ENCODE results near the gene SLC9A8. TPM values are rescaled to one million over a fixed set of nuclear protein-coding genes. Genes with fewer than 3 reads are reported as not detected.

The SLC9A8 gene
- total and polyA plus RNA-seq, 9 of the 15 experiments (the other 6 are each of a cell fraction or from before 2014, with no cell fraction given), result 0.56 to 9.7 (median 5.0) TPM

DNA sequence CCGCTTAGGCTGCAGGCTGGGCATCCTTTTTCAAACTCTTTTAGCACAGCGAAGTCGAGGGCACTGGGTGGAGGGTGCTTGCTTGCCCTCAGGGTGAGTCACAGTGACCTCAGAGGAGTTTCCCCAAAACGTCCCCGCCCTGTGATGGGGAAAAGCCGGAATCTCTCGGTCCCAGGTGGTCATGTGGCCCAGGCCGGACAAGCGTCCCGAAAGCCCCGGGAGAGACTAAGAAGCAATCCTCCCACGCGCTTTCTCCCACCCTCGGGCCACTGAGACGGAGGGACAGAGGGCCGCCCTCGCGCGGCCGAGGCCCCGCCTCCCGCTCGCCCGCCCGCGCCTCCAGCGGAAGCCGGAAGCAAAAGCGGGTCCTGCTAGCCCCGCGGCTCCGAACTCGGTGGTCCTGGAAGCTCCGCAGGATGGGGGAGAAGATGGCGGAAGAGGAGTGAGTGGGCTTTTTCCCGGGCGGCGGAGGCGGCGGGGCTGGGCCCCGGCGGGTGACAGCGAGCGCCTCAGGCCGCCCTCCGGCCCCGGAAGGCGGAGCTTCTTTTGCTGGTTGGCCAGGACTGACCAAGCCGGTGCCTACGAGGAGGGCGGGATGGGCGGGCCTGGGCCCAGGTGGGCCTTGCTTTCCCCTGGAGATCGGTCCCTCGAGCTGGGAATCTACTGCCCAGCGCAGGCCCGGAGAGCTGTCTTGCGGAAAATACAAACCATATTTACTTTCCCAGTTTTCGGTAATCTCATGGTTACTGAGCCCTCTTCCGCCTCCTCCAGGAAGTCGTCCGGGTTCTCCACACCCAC lies at the start of gene SLC9A8 (continued):
- TF ChIP-seq, protein P1, sequence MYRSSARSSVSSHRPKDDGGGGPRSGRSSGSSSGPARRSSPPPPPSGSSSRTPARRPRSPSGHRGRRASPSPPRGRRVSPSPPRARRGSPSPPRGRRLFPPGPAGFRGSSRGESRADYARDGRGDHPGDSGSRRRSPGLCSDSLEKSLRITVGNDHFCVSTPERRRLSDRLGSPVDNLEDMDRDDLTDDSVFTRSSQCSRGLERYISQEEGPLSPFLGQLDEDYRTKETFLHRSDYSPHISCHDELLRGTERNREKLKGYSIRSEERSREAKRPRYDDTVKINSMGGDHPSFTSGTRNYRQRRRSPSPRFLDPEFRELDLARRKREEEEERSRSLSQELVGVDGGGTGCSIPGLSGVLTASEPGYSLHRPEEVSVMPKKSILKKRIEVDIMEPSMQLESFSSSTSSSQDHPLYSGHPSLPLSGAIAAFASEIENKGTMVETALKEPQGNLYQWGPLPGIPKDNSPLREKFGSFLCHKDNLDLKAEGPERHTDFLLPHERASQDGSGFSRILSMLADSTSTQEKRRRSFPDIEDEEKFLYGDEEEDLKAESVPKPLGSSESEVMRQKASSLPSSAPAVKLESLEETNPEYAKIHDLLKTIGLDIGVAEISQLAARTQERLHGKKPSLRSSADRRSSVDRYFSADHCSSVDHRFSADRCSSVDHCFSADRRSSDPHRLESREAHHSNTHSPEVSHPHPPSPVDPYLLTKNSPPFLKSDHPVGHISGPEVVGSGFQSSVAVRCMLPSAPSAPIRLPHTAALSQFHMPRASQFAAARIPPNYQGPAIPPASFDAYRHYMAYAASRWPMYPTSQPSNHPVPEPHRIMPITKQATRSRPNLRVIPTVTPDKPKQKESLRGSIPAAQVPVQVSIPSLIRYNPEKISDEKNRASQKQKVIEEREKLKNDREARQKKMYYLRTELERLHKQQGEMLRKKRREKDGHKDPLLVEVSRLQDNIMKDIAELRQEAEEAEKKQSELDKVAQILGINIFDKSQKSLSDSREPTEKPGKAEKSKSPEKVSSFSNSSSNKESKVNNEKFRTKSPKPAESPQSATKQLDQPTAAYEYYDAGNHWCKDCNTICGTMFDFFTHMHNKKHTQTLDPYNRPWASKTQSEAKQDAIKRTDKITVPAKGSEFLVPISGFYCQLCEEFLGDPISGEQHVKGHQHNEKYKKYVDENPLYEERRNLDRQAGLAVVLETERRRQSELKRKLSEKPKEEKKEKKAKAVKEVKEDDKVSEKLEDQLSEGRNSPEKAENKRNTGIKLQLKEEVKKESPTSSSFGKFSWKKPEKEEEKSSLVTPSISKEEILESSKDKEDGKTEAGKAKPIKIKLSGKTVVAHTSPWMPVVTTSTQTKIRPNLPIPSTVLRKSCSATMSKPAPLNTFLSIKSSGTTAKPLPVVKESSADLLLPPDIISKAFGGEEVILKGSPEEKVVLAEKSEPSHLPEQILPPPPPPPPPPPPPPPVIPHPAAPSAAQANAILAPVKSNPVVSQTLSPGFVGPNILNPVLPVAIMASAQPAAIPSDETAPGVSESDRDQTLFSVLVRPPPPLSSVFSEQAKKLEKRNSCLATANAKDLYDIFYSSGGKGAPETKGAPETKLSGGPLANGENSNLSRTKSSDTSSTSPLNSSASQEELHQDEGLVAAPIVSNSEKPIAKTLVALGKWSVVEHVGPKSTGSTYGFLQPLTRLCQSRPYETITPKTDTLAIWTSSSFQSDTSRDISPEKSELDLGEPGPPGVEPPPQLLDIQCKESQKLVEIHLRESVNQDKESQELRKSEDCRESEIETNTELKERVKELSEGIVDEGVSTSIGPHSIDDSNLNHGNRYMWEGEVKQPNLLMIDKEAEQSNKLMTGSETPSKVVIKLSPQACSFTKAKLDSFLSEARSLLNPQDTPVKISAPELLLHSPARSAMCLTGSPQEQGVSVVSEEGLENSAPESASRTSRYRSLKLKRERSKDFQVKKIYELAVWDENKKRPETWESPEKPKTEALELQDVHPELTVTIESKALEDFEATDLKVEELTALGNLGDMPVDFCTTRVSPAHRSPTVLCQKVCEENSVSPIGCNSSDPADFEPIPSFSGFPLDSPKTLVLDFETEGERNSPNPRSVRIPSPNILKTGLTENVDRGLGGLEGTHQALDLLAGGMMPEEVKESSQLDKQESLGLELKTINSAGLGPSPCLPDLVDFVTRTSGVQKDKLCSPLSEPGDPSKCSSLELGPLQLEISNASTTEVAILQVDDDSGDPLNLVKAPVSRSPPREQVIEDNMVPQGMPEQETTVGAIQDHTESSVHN (IDR thresholded peaks at IDR 0.05; ENCODE audit: borderline replicate concordance in 1 of 2, low read depth in 1 of 2), result no peak
- TF ChIP-seq ZNF347 (CRISPR knock-in tag; IDR thresholded peaks at IDR 0.05; ENCODE audit: low read depth) (no peak), ARHGAP35 (IDR thresholded peaks at IDR 0.05; ENCODE audit: partially characterized antibody) (no peak), ZNF354B (CRISPR knock-in tag; IDR thresholded peaks at IDR 0.05) (no peak), GABPA (tag; conservative IDR thresholded peaks at IDR 0.05; ENCODE audit: low read depth) (peak; percentile 94), ZNF561 (CRISPR knock-in tag; conservative IDR thresholded peaks at IDR 0.05) (no peak), NR3C1 (CRISPR knock-in tag; IDR thresholded peaks at IDR 0.05) (no peak), RFX7 (CRISPR knock-in tag; IDR thresholded peaks at IDR 0.05) (no peak), SIN3A (IDR thresholded peaks at IDR 0.05; ENCODE audit: borderline replicate concordance in 2 of 2, control insufficient read depth in 1 of 2, low read depth in 2 of 2, low read length in 2 of 2) (peak; percentile 7 to 50; a peak in 1 of 4 replicates), PTRF (tag; IDR thresholded peaks at IDR 0.05) (no peak)
- TF ChIP-seq, protein P2, sequence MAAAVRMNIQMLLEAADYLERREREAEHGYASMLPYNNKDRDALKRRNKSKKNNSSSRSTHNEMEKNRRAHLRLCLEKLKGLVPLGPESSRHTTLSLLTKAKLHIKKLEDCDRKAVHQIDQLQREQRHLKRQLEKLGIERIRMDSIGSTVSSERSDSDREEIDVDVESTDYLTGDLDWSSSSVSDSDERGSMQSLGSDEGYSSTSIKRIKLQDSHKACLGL (CRISPR knock-in tag; IDR thresholded peaks at IDR 0.05; ENCODE audit: borderline replicate concordance, poor library complexity, severe bottlenecking), result no peak
- TF ChIP-seq, protein P3, sequence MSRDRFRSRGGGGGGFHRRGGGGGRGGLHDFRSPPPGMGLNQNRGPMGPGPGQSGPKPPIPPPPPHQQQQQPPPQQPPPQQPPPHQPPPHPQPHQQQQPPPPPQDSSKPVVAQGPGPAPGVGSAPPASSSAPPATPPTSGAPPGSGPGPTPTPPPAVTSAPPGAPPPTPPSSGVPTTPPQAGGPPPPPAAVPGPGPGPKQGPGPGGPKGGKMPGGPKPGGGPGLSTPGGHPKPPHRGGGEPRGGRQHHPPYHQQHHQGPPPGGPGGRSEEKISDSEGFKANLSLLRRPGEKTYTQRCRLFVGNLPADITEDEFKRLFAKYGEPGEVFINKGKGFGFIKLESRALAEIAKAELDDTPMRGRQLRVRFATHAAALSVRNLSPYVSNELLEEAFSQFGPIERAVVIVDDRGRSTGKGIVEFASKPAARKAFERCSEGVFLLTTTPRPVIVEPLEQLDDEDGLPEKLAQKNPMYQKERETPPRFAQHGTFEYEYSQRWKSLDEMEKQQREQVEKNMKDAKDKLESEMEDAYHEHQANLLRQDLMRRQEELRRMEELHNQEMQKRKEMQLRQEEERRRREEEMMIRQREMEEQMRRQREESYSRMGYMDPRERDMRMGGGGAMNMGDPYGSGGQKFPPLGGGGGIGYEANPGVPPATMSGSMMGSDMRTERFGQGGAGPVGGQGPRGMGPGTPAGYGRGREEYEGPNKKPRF (IDR thresholded peaks at IDR 0.05; ENCODE audit: low read depth, low read length), result no peak
- TF ChIP-seq, protein P4, sequence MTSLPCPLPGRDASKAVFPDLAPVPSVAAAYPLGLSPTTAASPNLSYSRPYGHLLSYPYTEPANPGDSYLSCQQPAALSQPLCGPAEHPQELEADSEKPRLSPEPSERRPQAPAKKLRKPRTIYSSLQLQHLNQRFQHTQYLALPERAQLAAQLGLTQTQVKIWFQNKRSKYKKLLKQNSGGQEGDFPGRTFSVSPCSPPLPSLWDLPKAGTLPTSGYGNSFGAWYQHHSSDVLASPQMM (CRISPR knock-in tag; IDR thresholded peaks at IDR 0.05), result no peak
- TF ChIP-seq, protein P5, sequence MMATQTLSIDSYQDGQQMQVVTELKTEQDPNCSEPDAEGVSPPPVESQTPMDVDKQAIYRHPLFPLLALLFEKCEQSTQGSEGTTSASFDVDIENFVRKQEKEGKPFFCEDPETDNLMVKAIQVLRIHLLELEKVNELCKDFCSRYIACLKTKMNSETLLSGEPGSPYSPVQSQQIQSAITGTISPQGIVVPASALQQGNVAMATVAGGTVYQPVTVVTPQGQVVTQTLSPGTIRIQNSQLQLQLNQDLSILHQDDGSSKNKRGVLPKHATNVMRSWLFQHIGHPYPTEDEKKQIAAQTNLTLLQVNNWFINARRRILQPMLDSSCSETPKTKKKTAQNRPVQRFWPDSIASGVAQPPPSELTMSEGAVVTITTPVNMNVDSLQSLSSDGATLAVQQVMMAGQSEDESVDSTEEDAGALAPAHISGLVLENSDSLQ (IDR thresholded peaks at IDR 0.05), result no peak

Data from K562 (cell line).